Stimulated activated CD8-positive, alpha-beta memory T cell treated with anti-CD3 and anti-CD28 coated beads, Interleukin-15, amount 100 ng/mL, for 1 hour (primary cell): ENCODE measurements around the gene BUD13.

ENCODE experiments used
- DNase-seq: peaks from one replicate; pipeline ENCODE4 v3.0.0-alpha.2; 2020; ENCODE audit warnings: low read depth

Gene BUD13

GRCh38 chr11:116715383-116715782, 57.4 kb downstream of the BUD13 start:
- DNase-seq: no peak

- no peak for DNase-seq
Observed at GRCh38 chr11:116714902-116715301, 57.9 kb downstream of the BUD13 start.

- DNase-seq: no peak
Observed at GRCh38 chr11:116712428-116712827, 60.4 kb downstream of the BUD13 start.

- no peak for DNase-seq
Observed at GRCh38 chr11:116710762-116711161, 62.0 kb downstream of the BUD13 start.

GRCh38 chr11:116710001-116710674, 62.6 kb downstream of the BUD13 start:
- no peak for DNase-seq

GRCh38 chr11:116707746-116708145, 65.0 kb downstream of the BUD13 start:
- DNase-seq: no peak

- no peak for DNase-seq
Observed at GRCh38 chr11:116707161-116707629, 65.6 kb downstream of the BUD13 start.

- no peak for DNase-seq
Observed at GRCh38 chr11:116703421-116703820, 69.4 kb downstream of the BUD13 start.

GRCh38 chr11:116702772-116703385, 69.9 kb downstream of the BUD13 start:
- DNase-seq: no peak

GRCh38 chr11:116701876-116702275, 70.9 kb downstream of the BUD13 start:
- DNase-seq: no peak

GRCh38 chr11:116701297-116701801, 71.4 kb downstream of the BUD13 start:
- no peak for DNase-seq

- no peak for DNase-seq
Observed at GRCh38 chr11:116700586-116701220, 72.1 kb downstream of the BUD13 start.
